ENCODE results near the gene SLC9A8.
A peak's percentile ranks its signal among the peaks of the same experiment; 100 is the strongest.
"Not testable (repeated sequence)": the region's sequence is repeated elsewhere in the genome, so short reads cannot be mapped to it uniquely, and the experiment has no call there.

Gene SLC9A8

DNA sequence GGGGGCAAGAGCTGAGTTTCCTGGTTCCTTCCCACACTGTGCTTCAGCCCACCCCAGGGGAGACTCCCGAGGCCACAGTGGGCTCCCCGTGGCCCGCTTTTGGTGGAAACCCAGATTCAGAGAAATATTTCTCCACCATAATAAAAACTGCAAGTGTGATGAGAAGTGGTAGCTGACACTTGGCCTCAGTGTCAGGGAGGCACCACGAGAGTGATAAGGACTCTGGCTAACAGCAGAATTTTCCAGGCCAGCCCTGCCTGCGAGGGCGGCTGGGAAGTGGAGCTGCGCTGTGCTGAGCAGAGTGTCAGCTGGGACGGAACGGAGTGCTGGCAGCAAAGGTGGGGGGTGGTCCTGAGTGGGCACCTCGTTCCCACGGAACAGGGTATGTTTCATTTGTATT is 80.2 kb downstream of the SLC9A8 start:
- H3K27ac ChIP-seq = no peak overlapping the region

DNA sequence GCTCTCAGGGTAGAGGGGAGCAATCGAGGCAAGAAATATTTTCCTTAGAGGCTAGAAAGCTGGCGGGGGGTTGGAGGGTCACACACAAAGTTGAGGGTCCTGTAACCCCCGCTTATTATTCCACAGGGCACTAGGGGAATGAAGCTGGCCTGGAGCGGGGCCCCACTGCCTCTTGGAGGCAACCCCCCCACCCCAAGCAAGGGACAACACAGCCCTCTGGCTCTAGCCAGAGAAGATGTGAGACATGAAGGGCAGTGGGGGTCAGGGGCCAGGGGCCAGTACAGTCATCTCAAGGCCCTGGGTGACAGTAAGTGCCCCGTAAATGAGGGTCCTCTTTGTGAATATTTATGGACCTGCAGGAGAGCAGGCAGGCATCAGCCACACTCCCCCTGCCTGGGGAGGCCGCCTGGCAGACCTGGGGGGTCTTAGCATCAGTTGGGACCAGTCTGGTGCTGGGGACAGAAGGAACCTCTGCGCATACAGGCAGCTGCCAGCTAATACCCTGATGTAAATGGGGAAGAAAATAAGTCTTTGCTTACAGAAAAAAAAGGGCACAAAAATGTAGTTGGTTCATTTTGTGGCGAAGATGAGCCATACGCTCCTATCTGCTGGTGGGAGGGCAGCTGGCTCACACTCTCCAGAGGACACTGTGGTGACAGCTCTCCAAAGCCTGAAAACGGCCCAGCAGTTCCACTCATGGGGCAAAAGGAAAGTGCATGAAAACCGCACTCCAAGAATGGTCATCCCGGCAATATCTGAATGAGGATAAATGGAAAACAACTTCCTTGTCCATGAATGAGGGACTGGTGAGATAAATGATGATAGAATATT is 80.8 kb downstream of the SLC9A8 start:
- TF ChIP-seq, protein P1, sequence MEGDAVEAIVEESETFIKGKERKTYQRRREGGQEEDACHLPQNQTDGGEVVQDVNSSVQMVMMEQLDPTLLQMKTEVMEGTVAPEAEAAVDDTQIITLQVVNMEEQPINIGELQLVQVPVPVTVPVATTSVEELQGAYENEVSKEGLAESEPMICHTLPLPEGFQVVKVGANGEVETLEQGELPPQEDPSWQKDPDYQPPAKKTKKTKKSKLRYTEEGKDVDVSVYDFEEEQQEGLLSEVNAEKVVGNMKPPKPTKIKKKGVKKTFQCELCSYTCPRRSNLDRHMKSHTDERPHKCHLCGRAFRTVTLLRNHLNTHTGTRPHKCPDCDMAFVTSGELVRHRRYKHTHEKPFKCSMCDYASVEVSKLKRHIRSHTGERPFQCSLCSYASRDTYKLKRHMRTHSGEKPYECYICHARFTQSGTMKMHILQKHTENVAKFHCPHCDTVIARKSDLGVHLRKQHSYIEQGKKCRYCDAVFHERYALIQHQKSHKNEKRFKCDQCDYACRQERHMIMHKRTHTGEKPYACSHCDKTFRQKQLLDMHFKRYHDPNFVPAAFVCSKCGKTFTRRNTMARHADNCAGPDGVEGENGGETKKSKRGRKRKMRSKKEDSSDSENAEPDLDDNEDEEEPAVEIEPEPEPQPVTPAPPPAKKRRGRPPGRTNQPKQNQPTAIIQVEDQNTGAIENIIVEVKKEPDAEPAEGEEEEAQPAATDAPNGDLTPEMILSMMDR (IDR thresholded peaks at IDR 0.05) = no peak
- no peak for TF ChIP-seq ZFX (IDR thresholded peaks at IDR 0.05; ENCODE audit: borderline replicate concordance)
- H3K27ac ChIP-seq = no peak overlapping the region

More for the DNA sequence above, 80.2 kb downstream of the SLC9A8 start:
- TF ChIP-seq, protein P1 (IDR thresholded peaks at IDR 0.05) = no peak
- no peak for TF ChIP-seq ZFX (IDR thresholded peaks at IDR 0.05; ENCODE audit: borderline replicate concordance)

DNA sequence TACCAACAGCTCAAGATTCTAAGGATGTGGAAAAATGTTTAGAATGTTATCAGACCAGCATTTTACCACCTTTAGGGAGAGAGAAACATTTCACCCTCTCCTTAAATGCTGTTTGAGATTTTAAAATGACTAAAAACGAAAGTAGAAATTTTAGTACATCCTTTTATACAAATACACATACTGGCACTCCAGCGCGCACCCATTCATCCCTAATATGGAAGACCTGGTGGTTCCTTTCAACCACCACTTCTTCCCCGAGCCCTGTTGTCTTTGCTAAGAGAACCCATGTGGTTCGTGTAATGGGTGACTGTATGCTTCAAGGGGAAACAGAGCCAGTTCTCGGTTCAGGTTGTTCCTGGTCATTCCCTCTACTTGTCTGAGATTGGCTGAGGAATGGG is 81.4 kb downstream of the SLC9A8 start:
- no peak overlapping the region for H3K27ac ChIP-seq

DNA sequence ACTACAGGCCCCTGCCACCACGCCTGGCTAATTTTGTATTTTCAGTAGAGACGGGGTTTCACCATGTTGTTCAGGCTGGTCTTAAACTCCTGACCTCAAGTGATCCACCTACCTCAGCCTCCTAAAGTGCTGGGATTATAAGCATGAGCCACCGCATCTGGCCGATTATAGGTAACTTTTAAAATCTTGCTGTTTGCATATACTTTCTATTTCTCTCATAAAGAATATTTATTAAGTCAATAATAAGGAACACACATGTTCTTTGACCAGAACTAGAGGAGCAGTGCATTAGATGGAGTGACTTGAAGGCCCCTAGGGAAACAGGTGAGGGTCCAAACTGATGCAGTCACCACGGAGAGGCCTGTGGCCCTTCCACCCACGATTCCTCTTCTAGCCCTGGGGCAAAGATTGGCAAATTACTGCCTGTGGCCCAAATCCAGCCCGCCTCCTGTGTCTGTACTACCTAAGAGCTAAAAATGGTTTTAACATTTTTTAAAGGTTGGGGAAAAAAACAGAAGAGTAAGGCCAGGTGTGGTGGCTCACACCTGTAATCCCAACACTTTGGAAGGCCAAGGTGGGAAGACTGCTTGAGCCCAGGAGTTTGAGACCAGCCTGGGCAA is 83.0 kb downstream of the SLC9A8 start:
- H3K27ac ChIP-seq = not testable (repeated sequence)

More for the DNA sequence above, 81.4 kb downstream of the SLC9A8 start:
- no peak for TF ChIP-seq ZFX (IDR thresholded peaks at IDR 0.05; ENCODE audit: borderline replicate concordance)
- TF ChIP-seq, protein P1 (IDR thresholded peaks at IDR 0.05) = no peak

DNA sequence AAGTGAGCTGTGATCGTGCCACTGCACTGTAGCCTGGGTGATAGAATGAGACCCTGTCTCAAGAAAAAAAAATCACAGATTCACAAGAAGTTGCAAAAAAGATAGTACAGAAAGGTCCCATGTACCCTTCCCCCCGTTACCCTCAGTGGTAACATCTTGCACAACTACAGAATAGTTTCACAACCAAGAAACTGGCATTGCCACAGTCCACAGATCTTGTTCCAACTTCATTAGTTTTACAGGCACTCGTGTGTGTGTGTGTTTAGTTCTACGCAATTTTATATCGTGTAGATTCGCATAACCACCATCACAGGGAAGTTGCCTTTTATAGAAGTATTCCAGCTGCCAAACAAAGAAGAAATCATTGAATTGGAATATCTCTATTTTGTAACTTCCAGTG is 83.6 kb downstream of the SLC9A8 start:
- H3K27ac ChIP-seq = no peak overlapping the region
- TF ChIP-seq, protein P1 (IDR thresholded peaks at IDR 0.05) = no peak
- TF ChIP-seq ZFX (IDR thresholded peaks at IDR 0.05; ENCODE audit: borderline replicate concordance) = no peak

DNA sequence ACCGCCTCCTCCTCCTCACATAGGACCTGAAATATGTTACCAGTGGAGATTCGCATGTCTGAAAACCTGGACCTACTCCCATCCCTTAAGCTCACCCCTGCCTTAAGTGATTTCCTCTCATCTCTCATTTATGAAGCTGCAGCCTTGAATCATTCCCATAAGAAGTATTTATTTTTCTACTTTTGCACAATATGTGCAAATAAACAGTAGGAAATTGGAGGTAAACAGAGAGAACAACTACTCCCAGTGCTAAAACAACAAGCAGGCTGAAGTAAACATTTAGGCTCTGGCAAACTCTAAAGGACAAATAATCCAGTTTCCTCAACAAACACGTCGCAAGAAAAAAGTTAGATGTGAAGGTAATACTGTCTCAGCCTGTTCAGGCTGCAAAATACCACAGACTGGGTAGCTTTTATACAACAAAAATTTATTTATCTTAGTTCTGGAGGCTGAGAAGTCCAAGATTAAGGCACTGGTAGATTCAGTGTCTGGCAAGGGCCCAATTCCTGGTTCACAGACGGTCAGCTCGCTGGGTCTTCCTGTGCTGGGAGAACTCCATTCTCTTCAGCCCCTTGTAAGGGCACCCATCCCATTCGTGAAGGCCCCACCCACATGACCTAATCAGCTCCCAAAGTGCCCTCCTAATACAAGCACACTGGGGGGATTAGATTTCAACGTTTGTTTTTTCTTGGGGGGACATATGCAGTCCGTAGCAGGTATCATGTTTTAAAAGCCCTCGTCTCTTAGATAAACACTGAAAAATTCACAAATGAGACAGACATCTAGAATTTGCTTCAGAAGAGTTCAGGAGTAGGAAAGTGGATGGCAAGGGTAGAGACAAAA is 87.1 kb downstream of the SLC9A8 start:
- TF ChIP-seq, protein P1 (IDR thresholded peaks at IDR 0.05) = no peak
- no peak for TF ChIP-seq ZFX (IDR thresholded peaks at IDR 0.05; ENCODE audit: borderline replicate concordance)
- H3K27ac ChIP-seq = peak overlapping the region; percentile 72

DNA sequence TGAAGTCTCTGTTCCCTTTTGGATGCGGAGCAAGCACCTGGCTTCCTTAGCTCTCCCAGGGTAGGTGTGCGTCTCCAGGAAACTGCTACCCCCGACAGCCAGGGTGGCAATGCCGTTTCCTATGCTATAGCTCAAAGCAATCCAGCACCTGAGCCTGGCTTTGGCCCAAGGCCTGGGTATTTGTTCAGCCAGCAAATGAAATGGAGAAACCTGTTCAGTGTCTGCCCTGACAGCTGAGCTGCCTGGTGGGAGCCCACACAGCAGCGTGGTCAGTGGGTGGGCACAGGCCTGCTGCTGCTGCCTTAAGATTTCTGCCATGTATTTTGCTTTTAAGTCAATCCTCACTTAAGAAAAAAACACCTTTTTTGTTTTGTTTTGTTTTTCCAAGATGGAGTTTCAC is 89.0 kb downstream of the SLC9A8 start:
- TF ChIP-seq, protein P1 (IDR thresholded peaks at IDR 0.05) = no peak
- no peak for TF ChIP-seq ZFX (IDR thresholded peaks at IDR 0.05; ENCODE audit: borderline replicate concordance)
- H3K27ac ChIP-seq = no peak overlapping the region
